Breast epithelium (tissue), 3 donors: Measurements from ENCODE around the gene CATSPER4.

Experiments used
- CTCF ChIP-seq, 3 donors: fragments of 450-650 bp; IDR thresholded peaks; one replicate each; pipeline ENCODE4 v1.5.1; 2016 to 2017; ENCODE audit warnings: antibody characterized with exemption in 3 of 3, mild to moderate bottlenecking in 3 of 3, moderate library complexity in 3 of 3
- POLR2AphosphoS5 ChIP-seq, 3 donors: sonication (generic); formaldehyde crosslinking; IDR thresholded peaks; one replicate each; pipeline ENCODE4 v1.6.1; 2017; ENCODE audit warnings: antibody characterized with exemption in 3 of 3

- TF ChIP-seq CTCF (IDR thresholded peaks at IDR 0.05) (no peak), POLR2AphosphoS5 (IDR thresholded peaks at IDR 0.05) (no peak)
Observed at GRCh38 chr1:26221094-26221493, 30.7 kb downstream of the CATSPER4 start.
